Activated T-cell treated with anti-CD3 and anti-CD28 coated beads, Interleukin-2, amount 50 U/mL, for 4 hours (primary cell): Measurements from ENCODE around the gene ZPBP. TPM values are rescaled to one million over a fixed set of nuclear protein-coding genes. Genes with fewer than 3 reads are reported as not detected.
"Not testable (repeated sequence)": the region's sequence is repeated elsewhere in the genome, so short reads cannot be mapped to it uniquely, and the experiment has no call there.

Experiments
- ATAC-seq, 2 donors: fragments of 200-7000 bp; cut with Tn5 transposase; one replicate each; pipeline ENCODE4 v1.10.0; 2021
- DNase-seq: peaks from one replicate; pipeline ENCODE4 v3.0.0-alpha.2; 2020
- H3K27me3 Mint-ChIP-seq: one replicate; pipeline ENCODE4 v1.8.0; 2021; ENCODE audit warnings: low read depth, mixed read lengths
- H3K36me3 Mint-ChIP-seq: one replicate; pipeline ENCODE4 v1.8.0; 2022; ENCODE audit warnings: mixed read lengths; ENCODE audit not compliant: insufficient read depth
- H3K4me1 Mint-ChIP-seq: one replicate; pipeline ENCODE4 v1.8.0; 2021; ENCODE audit warnings: low read depth, mixed read lengths
- H3K4me3 Mint-ChIP-seq: one replicate; pipeline ENCODE4 v1.8.0; 2021; ENCODE audit warnings: mild to moderate bottlenecking, moderate library complexity, mixed read lengths
- H3K9me3 Mint-ChIP-seq: one replicate; pipeline ENCODE4 v1.8.0; 2021; ENCODE audit warnings: mixed read lengths
- total RNA-seq, 3 donors: library from RNA; stranded (reverse); gene quantifications; one replicate each; pipeline ENCODE4 v1.2.1, GENCODE V29; 2021

Gene ZPBP
- total RNA-seq, 3 donors from 2014 or later: not detected

DNA sequence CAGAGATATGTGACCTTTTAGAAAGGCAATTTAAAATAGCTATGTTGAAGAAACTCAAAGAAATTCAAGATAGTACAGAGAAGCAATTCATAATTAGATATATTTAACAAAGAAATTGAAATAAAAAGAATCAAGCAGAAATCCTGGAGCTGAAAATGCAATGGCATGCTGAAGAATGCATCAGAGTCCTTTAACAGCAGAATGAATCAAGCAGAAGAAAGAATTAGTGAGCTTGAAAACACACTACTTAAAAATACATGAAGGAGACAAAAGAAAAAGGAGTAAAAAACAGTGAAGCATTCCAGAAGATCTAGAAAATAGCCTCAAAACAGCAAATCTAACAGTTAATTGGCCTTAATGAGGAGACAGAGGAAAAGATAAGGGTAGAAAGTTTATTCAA is 20.0 kb downstream of the ZPBP start:
- H3K4me1 Mint-ChIP-seq: peaks cover 22% of the 10 kb centered on the region
- DNase-seq (no peak), ATAC-seq (no peak)
- H3K4me3 Mint-ChIP-seq: no peak overlapping the region
- peaks cover 6% of the 10 kb centered on the region for H3K27me3 Mint-ChIP-seq
- H3K9me3 Mint-ChIP-seq: peaks cover 28% of the 10 kb centered on the region
- H3K36me3 Mint-ChIP-seq: peaks cover 4% of the 10 kb centered on the region

DNA sequence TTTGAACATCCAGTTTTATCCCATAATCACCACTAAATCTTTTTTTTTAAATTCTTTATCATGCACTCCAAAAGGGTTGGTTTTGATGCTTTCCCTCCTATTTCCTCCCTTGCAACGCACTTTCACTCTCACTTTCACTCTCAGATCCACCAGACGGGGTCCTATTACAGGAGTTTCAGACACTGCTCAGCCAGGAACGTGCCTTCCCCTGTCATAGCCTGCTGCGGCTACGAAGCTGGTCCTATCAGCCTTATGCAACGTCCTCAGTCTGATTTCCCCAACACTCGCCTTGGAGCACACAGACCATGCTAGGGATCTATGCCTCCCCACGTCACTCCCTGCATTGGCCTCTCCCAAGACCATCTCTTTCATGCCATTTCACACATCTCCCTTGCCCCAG is 23.4 kb downstream of the ZPBP start:
- no peak for DNase-seq
- Mint-ChIP-seq H3K27me3 (no peaks in the 10 kb centered on the region), H3K4me1 (peaks cover 24% of the 10 kb centered on the region), H3K36me3 (peaks cover 4% of the 10 kb centered on the region), H3K9me3 (peaks cover 28% of the 10 kb centered on the region), H3K4me3 (peak overlapping the region; percentile 82)
- peak; percentile 57 to 74 for ATAC-seq

DNA sequence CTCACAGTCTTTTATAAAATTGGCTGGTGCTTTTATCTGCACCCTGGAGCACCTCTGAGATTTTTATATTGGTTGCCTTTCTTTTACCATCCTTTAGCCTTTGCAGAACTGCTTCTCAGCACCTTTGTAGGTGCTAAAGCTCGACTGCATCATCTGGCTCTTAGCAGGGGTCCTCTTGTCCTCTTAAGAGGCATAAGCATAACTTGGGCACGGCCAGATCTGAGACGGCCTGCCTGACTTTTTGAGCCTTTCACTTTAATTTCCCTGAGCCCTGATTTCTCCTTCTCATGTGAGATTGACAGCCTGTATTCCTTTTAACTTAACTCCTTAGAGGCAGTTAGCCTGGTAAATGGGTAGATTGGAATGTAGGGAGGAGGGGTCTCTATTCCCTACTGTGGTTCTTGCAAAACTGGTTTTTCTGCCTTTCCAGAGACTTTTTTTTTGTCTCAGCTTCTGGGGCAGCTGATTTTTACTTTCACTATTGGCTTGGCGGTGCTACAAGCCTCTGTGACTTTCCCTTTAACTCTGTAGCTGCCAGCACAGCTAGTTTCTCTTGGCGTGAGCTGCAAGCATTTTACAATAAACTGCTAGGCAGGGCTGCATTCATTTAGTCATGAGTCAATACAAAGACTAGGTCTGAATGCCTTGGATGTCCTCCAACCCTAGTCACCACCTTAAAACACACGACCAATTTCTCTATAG is 24.0 kb downstream of the ZPBP start:
- peak overlapping the region; percentile 82 for H3K4me3 Mint-ChIP-seq
- ATAC-seq (peak; percentile 72 to 74), DNase-seq (no peak)
- H3K27me3 Mint-ChIP-seq: no peaks in the 10 kb centered on the region
- peaks cover 4% of the 10 kb centered on the region for H3K36me3 Mint-ChIP-seq
- peaks cover 24% of the 10 kb centered on the region for H3K4me1 Mint-ChIP-seq
- H3K9me3 Mint-ChIP-seq: peaks cover 24% of the 10 kb centered on the region

DNA sequence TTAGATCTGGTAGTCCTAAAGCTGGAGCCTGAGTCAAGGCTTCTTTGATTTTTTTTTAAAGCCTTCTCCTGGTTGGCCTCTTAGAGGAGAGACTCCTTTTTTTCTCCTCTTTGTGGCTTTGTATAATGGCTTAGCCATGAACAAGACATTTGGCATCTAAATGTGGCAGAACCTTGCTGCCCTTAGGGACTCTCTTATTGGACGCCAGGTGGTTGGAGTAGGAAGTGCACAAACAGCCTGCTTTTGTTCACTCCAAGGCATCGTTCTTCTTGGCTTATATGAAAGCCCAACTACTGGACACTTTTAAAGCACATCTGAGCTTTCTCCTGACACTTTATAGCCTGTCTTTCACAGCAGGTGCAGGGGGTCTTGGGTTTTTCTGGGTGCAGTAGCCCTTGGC is 25.0 kb downstream of the ZPBP start:
- Mint-ChIP-seq H3K9me3 (peaks cover 19% of the 10 kb centered on the region), H3K4me3 (peak overlapping the region; percentile 82), H3K27me3 (no peaks in the 10 kb centered on the region), H3K36me3 (no peaks in the 10 kb centered on the region), H3K4me1 (peaks cover 24% of the 10 kb centered on the region)
- DNase-seq: no peak
- peak in 1 of 2 donors; percentile 39 for ATAC-seq

DNA sequence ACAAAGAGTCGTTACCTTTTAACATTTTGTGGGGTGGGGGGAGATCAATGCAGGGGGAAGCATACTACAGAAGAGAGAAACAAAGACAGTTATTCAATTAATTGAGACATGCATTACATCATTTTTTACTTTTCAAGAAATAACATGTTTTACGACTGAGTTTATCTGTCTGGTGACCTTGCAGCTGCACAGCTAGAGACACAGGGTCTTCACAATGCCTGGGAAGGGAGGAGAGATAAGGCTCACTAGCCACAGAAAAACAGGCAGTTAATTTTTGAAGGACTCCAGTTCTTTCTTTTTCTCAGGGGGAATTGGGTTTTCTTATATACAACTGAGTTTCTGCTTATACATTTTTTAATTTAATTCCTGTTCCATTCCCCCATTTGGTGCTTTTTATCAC is 30.1 kb downstream of the ZPBP start:
- peaks cover 10% of the 10 kb centered on the region for H3K27me3 Mint-ChIP-seq
- DNase-seq: no peak
- H3K4me3 Mint-ChIP-seq: no peak overlapping the region
- H3K4me1 Mint-ChIP-seq: peaks cover 3% of the 10 kb centered on the region
- H3K36me3 Mint-ChIP-seq: no peaks in the 10 kb centered on the region
- no peak for ATAC-seq
- peaks cover 6% of the 10 kb centered on the region for H3K9me3 Mint-ChIP-seq

DNA sequence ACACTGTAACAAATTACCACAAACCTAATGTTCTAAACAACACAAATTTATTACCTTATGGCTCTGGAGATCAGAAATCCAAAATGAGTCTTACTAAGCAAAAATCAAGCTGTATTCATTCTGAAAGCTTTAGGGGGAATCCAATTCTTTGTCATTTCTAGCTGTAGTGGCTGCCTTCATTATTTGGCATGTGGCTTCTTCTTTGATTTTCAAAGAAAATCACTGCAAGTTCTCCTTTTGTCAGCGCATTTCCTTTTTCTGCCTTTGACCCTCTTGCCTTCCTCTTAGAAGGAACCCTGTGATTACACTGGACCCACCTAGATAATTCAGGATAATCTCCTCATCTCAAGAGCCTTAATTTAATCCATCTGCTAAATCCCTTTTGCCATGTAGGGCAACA is 36.9 kb downstream of the ZPBP start:
- peaks cover 2% of the 10 kb centered on the region for H3K4me1 Mint-ChIP-seq
- DNase-seq (no peak), ATAC-seq (no peak)
- H3K9me3 Mint-ChIP-seq: no peaks in the 10 kb centered on the region
- H3K4me3 Mint-ChIP-seq: no peak overlapping the region
- H3K27me3 Mint-ChIP-seq: peaks cover 12% of the 10 kb centered on the region
- H3K36me3 Mint-ChIP-seq: no peaks in the 10 kb centered on the region

DNA sequence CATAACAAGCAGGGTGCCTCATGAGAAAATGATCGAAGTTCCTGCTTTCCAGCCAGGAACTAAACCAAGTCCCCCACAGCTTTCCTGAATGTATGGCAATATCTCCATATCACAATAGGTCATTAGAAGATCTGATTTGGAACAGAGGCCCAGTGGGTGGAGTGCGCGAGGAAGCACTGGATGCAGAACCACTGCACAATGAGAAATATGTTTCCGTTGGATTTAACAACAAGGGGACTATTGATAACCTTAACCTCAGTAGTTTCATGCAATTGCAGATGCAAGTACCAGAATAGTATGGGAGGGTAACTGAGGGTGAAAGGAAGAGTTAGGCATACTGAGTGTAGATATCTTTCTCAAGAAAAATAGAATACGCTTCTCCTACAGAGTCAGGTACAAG is 45.3 kb downstream of the ZPBP start:
- no peaks in the 10 kb centered on the region for H3K4me1 Mint-ChIP-seq
- ATAC-seq (no peak), DNase-seq (no peak)
- no peaks in the 10 kb centered on the region for H3K36me3 Mint-ChIP-seq
- peaks cover 16% of the 10 kb centered on the region for H3K27me3 Mint-ChIP-seq
- H3K4me3 Mint-ChIP-seq: no peak overlapping the region
- peaks cover 3% of the 10 kb centered on the region for H3K9me3 Mint-ChIP-seq

DNA sequence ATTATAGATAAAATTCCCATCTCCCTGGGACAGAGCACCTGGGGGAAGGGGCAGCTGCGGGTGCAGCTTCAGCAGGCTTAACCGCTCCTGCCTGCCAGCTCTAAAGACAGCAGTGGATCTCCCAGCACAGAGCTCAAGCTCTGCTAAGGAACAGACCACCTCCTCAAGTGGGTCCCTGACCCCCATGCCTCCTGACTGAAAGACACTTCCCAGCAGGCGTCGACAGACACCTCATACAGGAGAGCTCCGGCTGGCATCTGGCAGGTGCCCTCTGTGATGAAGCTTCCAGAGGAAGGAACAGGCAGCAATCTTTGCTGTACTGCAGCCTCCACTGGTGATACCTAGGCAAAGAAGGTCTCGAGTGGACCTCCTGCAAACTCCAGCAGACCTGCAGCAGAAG is 51.9 kb downstream of the ZPBP start:
- H3K9me3 Mint-ChIP-seq, H3K4me1 Mint-ChIP-seq, H3K36me3 Mint-ChIP-seq, H3K4me3 Mint-ChIP-seq, ATAC-seq, DNase-seq: not testable (repeated sequence)
- peaks cover 25% of the 10 kb centered on the region for H3K27me3 Mint-ChIP-seq

DNA sequence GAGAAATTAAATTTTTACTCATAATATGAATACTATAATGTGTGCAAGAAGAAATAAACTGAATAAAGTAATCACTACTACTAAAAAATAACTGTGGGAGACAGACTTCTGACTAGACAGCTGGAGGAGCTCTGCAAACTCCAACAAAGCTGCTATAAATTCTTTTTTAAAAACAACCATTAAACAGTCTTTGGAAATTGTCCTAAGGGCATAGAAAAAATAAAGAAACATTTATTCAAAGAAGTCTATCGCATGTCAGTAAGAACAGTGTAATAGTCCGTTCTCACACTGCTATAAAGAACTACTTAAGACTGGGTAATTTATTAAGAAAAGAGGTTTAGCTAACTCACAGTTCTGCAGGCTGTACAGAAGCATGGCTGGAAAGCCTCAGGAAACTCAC is 56.0 kb downstream of the ZPBP start:
- ATAC-seq: no peak
- Mint-ChIP-seq H3K4me1 (no peaks in the 10 kb centered on the region), H3K4me3 (no peak overlapping the region), H3K9me3 (no peaks in the 10 kb centered on the region), H3K27me3 (peaks cover 17% of the 10 kb centered on the region), H3K36me3 (no peaks in the 10 kb centered on the region)
- no peak for DNase-seq

DNA sequence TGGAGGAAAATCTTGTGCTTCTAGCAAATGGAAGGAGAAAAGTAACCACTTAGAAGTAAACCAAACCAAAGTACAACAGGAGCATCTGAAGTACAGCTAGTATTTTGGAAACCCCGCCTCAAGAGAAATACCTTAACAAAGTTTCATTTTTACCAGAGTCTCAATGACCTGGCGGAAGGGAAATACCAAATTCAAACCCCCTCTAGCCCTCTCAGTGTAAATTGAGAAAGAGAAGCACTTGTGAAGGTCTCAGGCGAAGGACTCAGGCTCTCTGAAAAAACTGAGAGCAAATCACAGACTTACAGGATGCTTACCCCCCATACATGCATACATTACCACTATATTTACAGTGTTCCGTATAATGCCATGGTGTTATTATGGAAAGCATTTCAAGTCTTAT is 70.1 kb downstream of the ZPBP start:
- ATAC-seq (no peak), DNase-seq (no peak)
- H3K36me3 Mint-ChIP-seq: no peaks in the 10 kb centered on the region
- peaks cover 7% of the 10 kb centered on the region for H3K9me3 Mint-ChIP-seq
- H3K4me1 Mint-ChIP-seq: no peaks in the 10 kb centered on the region
- H3K4me3 Mint-ChIP-seq: no peak overlapping the region
- peaks cover 10% of the 10 kb centered on the region for H3K27me3 Mint-ChIP-seq

DNA sequence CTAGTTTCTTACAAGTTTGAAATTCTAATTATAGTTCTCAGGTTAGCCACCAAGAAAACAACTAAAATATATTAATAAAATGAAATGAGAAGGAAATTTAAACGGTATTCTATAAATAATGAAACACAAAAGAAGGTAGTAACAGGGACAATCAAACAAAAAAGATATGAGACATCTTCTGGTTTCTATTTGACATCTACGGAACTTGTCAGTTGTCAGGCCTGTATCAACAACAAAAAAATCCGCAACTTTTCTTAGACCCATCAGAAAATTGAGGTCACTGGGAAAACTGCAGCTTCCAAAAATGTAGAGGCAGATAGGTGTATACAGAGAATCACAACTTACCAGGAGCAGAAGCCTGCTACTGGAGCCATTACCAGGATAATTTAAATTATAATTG is 70.6 kb downstream of the ZPBP start:
- Mint-ChIP-seq H3K36me3 (no peaks in the 10 kb centered on the region), H3K27me3 (peaks cover 10% of the 10 kb centered on the region), H3K4me1 (no peaks in the 10 kb centered on the region), H3K9me3 (peaks cover 7% of the 10 kb centered on the region), H3K4me3 (no peak overlapping the region)
- DNase-seq (no peak), ATAC-seq (no peak)

DNA sequence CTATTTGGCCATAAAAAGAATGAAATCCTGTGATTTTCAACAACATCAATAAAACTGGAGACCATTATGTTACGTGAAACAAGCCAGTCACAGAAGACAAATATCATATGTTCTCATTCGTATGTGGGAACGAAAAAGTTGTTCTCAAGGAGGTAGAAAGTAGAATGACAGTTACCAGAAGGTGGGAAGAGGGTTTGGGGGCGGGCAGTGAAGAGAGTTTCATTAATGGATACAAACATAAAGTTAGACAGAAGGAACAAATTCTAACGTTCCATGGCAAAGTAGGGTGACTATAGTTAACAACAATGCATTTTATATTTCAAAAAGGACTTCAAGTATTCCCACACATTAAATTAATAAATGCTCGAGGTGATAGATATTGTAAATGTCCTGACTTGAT is 97.4 kb downstream of the ZPBP start:
- H3K4me3 Mint-ChIP-seq: no peak overlapping the region
- H3K4me1 Mint-ChIP-seq: no peaks in the 10 kb centered on the region
- DNase-seq (no peak), ATAC-seq (no peak)
- H3K9me3 Mint-ChIP-seq: no peaks in the 10 kb centered on the region
- H3K27me3 Mint-ChIP-seq: peaks cover 5% of the 10 kb centered on the region
- no peaks in the 10 kb centered on the region for H3K36me3 Mint-ChIP-seq

DNA sequence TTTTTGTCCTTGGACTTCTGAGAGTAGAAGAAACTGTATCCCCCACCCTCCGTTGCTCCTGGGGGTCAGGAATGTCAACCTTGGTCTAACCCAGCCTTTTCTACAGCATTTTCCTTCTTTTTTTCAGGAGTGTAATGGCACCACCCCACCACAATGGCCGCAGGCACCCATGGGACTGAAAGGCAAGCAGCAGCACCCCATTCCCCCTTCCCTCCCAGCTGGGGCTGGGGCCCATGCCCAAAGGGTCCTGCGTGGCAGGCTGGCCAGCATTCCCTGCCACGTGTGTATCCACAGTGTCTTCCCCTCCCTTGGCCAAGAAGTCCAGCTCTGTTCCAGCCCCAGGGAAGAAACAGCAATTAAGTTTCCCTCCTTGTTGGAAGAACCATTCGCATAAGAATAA is 106.9 kb downstream of the ZPBP start:
- Mint-ChIP-seq H3K9me3 (peaks cover 22% of the 10 kb centered on the region), H3K27me3 (peaks cover 6% of the 10 kb centered on the region), H3K4me1 (no peaks in the 10 kb centered on the region), H3K36me3 (peaks cover 1% of the 10 kb centered on the region), H3K4me3 (no peak overlapping the region)
- ATAC-seq: no peak
- no peak for DNase-seq

DNA sequence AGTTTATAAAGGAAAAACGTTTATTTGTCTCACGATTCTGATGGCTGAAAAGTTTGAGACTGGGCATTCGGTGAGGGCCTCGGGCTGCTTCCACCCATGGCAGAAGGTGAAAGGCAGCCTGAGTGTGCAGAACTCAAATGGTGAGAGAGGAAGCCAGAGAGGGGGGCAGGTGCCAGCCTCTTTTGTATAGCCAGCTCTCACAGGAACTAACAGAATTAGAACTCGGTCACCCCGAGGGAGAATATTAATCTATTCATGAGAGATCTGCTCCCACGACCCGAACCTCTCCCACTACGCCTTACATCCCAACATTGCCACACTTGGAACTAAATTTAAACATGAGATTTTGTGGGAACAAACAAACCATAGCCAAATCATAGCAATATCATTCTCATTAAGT is 112.6 kb downstream of the ZPBP start:
- peaks cover 2% of the 10 kb centered on the region for H3K9me3 Mint-ChIP-seq
- ATAC-seq: no peak
- DNase-seq: no peak

DNA sequence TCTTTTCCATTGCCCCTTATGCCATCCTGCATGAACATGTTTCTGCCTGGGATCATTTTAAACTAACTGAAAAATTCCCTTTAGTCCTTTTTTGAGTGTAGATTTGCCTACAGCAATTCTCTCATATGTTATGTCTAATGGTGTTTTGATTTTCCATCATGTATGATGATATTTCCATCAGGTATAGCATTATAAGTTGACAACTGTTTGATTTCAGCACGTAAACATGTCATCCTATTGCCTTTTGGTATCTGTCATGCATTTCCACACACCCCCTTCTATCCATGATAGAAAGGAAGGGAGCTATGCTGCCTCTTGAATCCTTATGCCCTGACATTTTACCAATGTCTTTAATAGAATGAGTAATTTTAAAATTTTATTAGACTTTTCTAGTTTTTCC is 116.8 kb downstream of the ZPBP start:
- DNase-seq: no peak
- no peaks in the 10 kb centered on the region for H3K9me3 Mint-ChIP-seq
- H3K4me3 Mint-ChIP-seq: no peak overlapping the region
- no peaks in the 10 kb centered on the region for H3K36me3 Mint-ChIP-seq
- ATAC-seq: no peak
- no peaks in the 10 kb centered on the region for H3K4me1 Mint-ChIP-seq
- H3K27me3 Mint-ChIP-seq: no peaks in the 10 kb centered on the region

More for the DNA sequence above, 112.6 kb downstream of the ZPBP start:
- Mint-ChIP-seq H3K4me1 (no peaks in the 10 kb centered on the region), H3K36me3 (no peaks in the 10 kb centered on the region), H3K27me3 (no peaks in the 10 kb centered on the region), H3K4me3 (no peak overlapping the region)
